Measurements from ENCODE around the gene SPAG6. TPM values are rescaled to one million over a fixed set of nuclear protein-coding genes. Genes with fewer than 3 reads are reported as not detected.

The SPAG6 gene
- total and polyA plus RNA-seq, 9 of the 15 experiments (the other 6 are each of a cell fraction or from before 2014, with no cell fraction given): 3.5 to 23.1 (median 11.8) TPM

- TF ChIP-seq, protein P1, sequence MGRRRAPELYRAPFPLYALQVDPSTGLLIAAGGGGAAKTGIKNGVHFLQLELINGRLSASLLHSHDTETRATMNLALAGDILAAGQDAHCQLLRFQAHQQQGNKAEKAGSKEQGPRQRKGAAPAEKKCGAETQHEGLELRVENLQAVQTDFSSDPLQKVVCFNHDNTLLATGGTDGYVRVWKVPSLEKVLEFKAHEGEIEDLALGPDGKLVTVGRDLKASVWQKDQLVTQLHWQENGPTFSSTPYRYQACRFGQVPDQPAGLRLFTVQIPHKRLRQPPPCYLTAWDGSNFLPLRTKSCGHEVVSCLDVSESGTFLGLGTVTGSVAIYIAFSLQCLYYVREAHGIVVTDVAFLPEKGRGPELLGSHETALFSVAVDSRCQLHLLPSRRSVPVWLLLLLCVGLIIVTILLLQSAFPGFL (CRISPR knock-in tag; IDR thresholded peaks at IDR 0.05): no peak
- TF ChIP-seq, protein P2, sequence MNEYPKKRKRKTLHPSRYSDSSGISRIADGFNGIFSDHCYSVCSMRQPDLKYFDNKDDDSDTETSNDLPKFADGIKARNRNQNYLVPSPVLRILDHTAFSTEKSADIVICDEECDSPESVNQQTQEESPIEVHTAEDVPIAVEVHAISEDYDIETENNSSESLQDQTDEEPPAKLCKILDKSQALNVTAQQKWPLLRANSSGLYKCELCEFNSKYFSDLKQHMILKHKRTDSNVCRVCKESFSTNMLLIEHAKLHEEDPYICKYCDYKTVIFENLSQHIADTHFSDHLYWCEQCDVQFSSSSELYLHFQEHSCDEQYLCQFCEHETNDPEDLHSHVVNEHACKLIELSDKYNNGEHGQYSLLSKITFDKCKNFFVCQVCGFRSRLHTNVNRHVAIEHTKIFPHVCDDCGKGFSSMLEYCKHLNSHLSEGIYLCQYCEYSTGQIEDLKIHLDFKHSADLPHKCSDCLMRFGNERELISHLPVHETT (CRISPR knock-in tag; conservative IDR thresholded peaks at IDR 0.05 in 1 of 2, IDR thresholded peaks at IDR 0.05 in 1 of 2): no peak
- TF ChIP-seq FIP1L1 (IDR thresholded peaks at IDR 0.05; ENCODE audit: low read depth, low read length, poor library complexity, severe bottlenecking) (no peak), SIRT6 (IDR thresholded peaks at IDR 0.05; ENCODE audit: low read depth, low read length) (no peak), POLR3A (IDR thresholded peaks at IDR 0.05; ENCODE audit: borderline replicate concordance, extremely low read depth, insufficient read depth, insufficient read length) (no peak), GMEB1 (CRISPR knock-in tag; IDR thresholded peaks at IDR 0.05) (no peak), TBP (optimal IDR thresholded peaks at IDR 0.05; ENCODE audit: low read depth, low read length) (peak; percentile 12), YY1 (IDR thresholded peaks at IDR 0.05; ENCODE audit: borderline replicate concordance in 1 of 3, control insufficient read depth in 1 of 3, extremely low read depth in 1 of 3, insufficient read depth in 3 of 3, insufficient read length in 1 of 3, insufficient replicate concordance in 2 of 3, low read depth in 1 of 3, low read length in 2 of 3) (no peak), ZFP30 (CRISPR knock-in tag; IDR thresholded peaks at IDR 0.05; ENCODE audit: borderline replicate concordance) (no peak), TAF15 (IDR thresholded peaks at IDR 0.05; ENCODE audit: low read depth, low read length) (no peak), FOXJ2 (tag; IDR thresholded peaks at IDR 0.05) (0 out of 2 replicates have a peak, but pooled peaks have one; percentile 74)
Observed at GRCh38 chr10:22317076-22317370, 28.3 kb upstream of the SPAG6 start (continued).
